Calu3 (cell line): ENCODE measurements around the gene MMS19. TPM values are rescaled to one million over a fixed set of nuclear protein-coding genes. Genes with fewer than 3 reads are reported as not detected.
A peak's percentile ranks its signal among the peaks of the same experiment; 100 is the strongest.

Experiments
- BruUV-seq: library from RNA; stranded (reverse); fragments of 400-500 nt; replicated peaks from 2 replicates; lab custom pipeline; 2021; lab: Mats Ljungman, UMichigan
- CTCF ChIA-PET: fragments of 300-600 bp; sonication (Branson Sonifier 250); formaldehyde crosslinking; loops from one replicate; lab custom pipeline; 2022; ENCODE audit warnings: antibody characterized with exemption; lab: Charles Lee
- DNase-seq: peaks from one replicate; pipeline ENCODE4 v3.0.0; 2022
- H3K27ac Mint-ChIP-seq: one replicate; pipeline ENCODE4 v1.8.0; 2022; ENCODE audit warnings: mixed read lengths; ENCODE audit not compliant: unreplicated experiment
- H3K27me3 Mint-ChIP-seq: one replicate; pipeline ENCODE4 v1.8.0; 2022; ENCODE audit warnings: mixed read lengths; ENCODE audit not compliant: unreplicated experiment
- H3K36me3 Mint-ChIP-seq: one replicate; pipeline ENCODE4 v1.8.0; 2022; ENCODE audit warnings: mild to moderate bottlenecking, moderate library complexity, mixed read lengths; ENCODE audit not compliant: insufficient read depth, unreplicated experiment
- H3K4me1 Mint-ChIP-seq: one replicate; pipeline ENCODE4 v1.8.0; 2022; ENCODE audit warnings: mild to moderate bottlenecking, low read depth, mixed read lengths; ENCODE audit not compliant: unreplicated experiment
- H3K4me3 Mint-ChIP-seq: one replicate; pipeline ENCODE4 v1.8.0; 2022; ENCODE audit warnings: mild to moderate bottlenecking, low read depth, moderate library complexity, mixed read lengths; ENCODE audit not compliant: unreplicated experiment
- H3K9me3 Mint-ChIP-seq: one replicate; pipeline ENCODE4 v1.8.0; 2022; ENCODE audit warnings: low read depth, mixed read lengths; ENCODE audit not compliant: unreplicated experiment
- intact Hi-C: fragments of 100-400 bp; cut with micrococcal nuclease; formaldehyde crosslinking; loops from one replicate; pipeline ENCODE4 v1.10.0; 2022; ENCODE audit not compliant: unreplicated experiment
- total RNA-seq: library from RNA; stranded (reverse); gene quantifications from 2 replicates; pipeline ENCODE4 v1.2.3, GENCODE V29; 2022
- TF ChIP-seq, protein P1 (sequence below): fragments of 200-600 bp; IDR thresholded peaks from one replicate; pipeline ENCODE4 v1.8.0; 2022; ENCODE audit warnings: antibody characterized with exemption; ENCODE audit not compliant: unreplicated experiment

The MMS19 gene
- total RNA-seq, 1 experiment from 2014 or later, result 46.5 TPM

DNA sequence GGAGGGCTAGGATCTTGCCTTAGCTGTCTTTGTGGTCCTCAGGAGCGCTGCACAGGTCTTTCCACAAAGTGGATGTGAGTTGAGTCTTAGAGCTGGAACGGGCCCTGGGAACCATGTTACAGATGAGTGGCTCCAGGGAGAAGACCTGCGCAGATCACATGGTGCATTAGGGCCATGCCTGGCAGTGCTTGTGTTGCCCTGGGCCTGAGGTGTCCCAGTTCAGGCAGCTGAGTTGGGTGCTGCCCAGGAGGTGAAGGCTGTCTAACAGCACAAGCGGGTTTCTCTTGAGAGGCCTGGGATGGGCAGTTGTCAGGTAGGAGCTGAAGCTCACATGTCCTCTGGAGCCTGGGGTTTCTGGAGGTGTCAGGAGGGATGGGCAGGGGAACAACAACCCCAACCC is 40.6 kb upstream of the MMS19 start:
- no peak for DNase-seq
- BruUV-seq, result no TSS peak
- no peaks in the 10 kb centered on the region for H3K27me3 Mint-ChIP-seq
- CTCF ChIA-PET, result interaction anchor here (0.7 kb wide), 1 partner anchor 9 kb away, joined by 3 read pairs; no protein-coding TSS in a partner anchor
- H3K4me3 Mint-ChIP-seq, result no peak overlapping the region
- TF ChIP-seq, protein P1, sequence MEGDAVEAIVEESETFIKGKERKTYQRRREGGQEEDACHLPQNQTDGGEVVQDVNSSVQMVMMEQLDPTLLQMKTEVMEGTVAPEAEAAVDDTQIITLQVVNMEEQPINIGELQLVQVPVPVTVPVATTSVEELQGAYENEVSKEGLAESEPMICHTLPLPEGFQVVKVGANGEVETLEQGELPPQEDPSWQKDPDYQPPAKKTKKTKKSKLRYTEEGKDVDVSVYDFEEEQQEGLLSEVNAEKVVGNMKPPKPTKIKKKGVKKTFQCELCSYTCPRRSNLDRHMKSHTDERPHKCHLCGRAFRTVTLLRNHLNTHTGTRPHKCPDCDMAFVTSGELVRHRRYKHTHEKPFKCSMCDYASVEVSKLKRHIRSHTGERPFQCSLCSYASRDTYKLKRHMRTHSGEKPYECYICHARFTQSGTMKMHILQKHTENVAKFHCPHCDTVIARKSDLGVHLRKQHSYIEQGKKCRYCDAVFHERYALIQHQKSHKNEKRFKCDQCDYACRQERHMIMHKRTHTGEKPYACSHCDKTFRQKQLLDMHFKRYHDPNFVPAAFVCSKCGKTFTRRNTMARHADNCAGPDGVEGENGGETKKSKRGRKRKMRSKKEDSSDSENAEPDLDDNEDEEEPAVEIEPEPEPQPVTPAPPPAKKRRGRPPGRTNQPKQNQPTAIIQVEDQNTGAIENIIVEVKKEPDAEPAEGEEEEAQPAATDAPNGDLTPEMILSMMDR, result no peak
- H3K27ac Mint-ChIP-seq, result no peak overlapping the region
- intact Hi-C loops, result no loop called here
- peaks cover 10% of the 10 kb centered on the region for H3K36me3 Mint-ChIP-seq
- H3K9me3 Mint-ChIP-seq, result no peaks in the 10 kb centered on the region
- peaks cover 22% of the 10 kb centered on the region for H3K4me1 Mint-ChIP-seq

DNA sequence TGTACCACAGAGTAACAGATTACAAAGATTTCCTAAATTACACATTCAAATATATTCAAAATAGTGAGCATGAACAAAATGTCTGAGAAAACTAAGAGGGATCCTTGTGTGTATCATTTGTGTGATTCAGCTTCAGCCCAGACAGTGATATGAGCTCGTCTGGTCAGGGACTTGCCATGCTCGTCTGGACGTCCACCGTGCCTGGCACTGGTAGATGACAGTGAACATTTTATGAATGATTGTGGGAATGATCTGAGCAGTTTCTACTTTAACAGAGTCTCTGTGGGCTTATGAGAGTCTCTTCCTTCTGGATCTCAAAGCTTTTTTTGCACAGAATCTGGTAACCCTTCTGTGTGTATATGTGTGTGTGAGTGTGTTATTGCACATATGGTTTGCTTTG is 40.2 kb upstream of the MMS19 start:
- H3K27me3 Mint-ChIP-seq, result no peaks in the 10 kb centered on the region
- peaks cover 10% of the 10 kb centered on the region for H3K36me3 Mint-ChIP-seq
- H3K4me3 Mint-ChIP-seq, result no peak overlapping the region
- TF ChIP-seq, protein P1, result no peak
- peaks cover 18% of the 10 kb centered on the region for H3K4me1 Mint-ChIP-seq
- CTCF ChIA-PET, result interaction anchor here (0.7 kb wide), 1 partner anchor 39 kb away, joined by 5 read pairs; no protein-coding TSS in a partner anchor
- no peak for DNase-seq
- H3K9me3 Mint-ChIP-seq, result no peaks in the 10 kb centered on the region
- intact Hi-C loops, result no loop called here
- no peak overlapping the region for H3K27ac Mint-ChIP-seq
- no TSS peak for BruUV-seq

DNA sequence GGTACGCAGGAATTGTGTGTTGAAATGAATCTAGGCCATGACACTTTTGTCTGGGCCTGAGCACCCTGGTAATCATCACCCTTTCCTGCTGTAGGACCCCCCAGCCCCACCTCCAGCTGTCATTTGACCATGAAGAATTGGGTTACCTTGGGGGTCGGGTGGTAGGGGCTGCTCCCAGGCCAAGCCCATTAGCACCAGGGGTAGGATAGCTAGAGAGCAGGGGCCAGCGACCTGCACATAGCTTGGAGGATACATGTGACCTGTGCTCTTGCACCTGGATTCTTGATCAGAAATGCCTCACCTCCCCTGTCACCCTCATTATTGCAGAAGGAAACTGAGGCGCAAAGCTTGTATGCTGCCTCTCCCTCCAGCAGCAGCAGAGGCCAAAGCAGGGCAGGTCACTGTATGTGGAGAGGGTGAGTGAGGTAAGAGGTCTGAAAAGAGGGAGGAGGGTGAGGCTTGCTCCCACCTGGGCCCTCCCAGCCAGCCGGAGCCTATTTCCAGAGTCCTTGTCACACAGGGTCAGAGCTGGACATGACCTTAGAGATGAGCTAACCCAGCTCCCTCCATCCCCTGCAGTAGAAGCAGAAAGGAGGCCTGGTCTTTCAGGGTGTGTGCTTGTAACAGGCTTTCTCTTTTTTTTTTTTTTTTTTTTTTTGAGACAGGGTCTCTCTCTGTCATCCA is 39.1 kb upstream of the MMS19 start:
- no peaks in the 10 kb centered on the region for H3K27me3 Mint-ChIP-seq
- H3K36me3 Mint-ChIP-seq, result peaks cover 1% of the 10 kb centered on the region
- H3K4me3 Mint-ChIP-seq, result no peak overlapping the region
- no peaks in the 10 kb centered on the region for H3K9me3 Mint-ChIP-seq
- H3K4me1 Mint-ChIP-seq, result peaks cover 7% of the 10 kb centered on the region
- intact Hi-C loops, result no loop called here
- TF ChIP-seq, protein P1, result no peak
- H3K27ac Mint-ChIP-seq, result no peak overlapping the region
- no peak for DNase-seq
- no TSS peak for BruUV-seq
- CTCF ChIA-PET, result interaction anchor here (0.7 kb wide), 1 partner anchor 38 kb away, joined by 5 read pairs; no protein-coding TSS in a partner anchor

DNA sequence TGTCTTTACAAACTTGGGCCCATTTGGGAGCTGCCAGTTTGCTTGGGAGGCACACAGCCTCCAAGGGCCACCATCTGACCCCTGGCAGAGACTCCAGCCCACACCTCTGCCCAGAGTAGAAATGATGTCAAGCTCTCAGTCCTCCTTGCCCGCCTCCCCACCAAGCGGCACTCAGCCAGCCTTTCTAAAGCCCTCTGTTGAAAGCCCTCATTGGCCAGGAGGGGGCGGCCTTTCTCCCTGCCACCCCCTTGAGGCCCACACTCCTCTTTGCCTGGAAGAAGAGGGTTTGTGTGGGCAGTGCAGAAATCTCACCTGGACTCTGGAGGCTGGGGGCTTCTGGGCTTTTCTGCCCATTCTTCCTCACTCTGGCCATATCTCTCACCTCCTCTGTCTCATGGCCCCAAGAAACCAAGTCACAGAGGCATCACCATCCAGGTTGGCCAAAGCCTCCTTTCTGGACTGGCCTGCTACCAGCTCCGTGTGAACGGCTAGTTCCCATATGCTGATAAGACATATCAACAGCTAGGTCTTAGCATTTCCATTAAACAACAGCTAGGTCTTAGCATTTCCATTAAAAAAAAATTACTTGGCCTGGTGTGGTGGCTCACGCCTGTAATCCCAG is 36.6 kb upstream of the MMS19 start:
- peaks cover under 1% of the 10 kb centered on the region for H3K36me3 Mint-ChIP-seq
- DNase-seq, result peak; percentile 46
- H3K27me3 Mint-ChIP-seq, result no peaks in the 10 kb centered on the region
- BruUV-seq, result no TSS peak
- intact Hi-C loops, result loop anchor here (2.0 kb wide), 1 partner anchor 78 kb away; no protein-coding TSS in a partner anchor
- CTCF ChIA-PET, result interaction anchor here (0.5 to 0.9 kb wide), 3 partner anchors 12 to 94 kb away, joined by 3 to 5 read pairs (median 4); no protein-coding TSS in a partner anchor
- TF ChIP-seq, protein P1, result no peak
- no peaks in the 10 kb centered on the region for H3K4me1 Mint-ChIP-seq
- no peaks in the 10 kb centered on the region for H3K9me3 Mint-ChIP-seq
- no peak overlapping the region for H3K4me3 Mint-ChIP-seq
- H3K27ac Mint-ChIP-seq, result no peak overlapping the region
